HG03175 (cell line): ENCODE results near the gene SEPTIN12.

Experiments
- ATAC-seq: cut with Tn5 transposase; IDR thresholded peaks from one replicate; pipeline ENCODE4 v1.9.1; 2021; ENCODE audit warnings: mild to moderate bottlenecking, moderate library complexity; ENCODE audit not compliant: unreplicated experiment

Gene SEPTIN12

DNA sequence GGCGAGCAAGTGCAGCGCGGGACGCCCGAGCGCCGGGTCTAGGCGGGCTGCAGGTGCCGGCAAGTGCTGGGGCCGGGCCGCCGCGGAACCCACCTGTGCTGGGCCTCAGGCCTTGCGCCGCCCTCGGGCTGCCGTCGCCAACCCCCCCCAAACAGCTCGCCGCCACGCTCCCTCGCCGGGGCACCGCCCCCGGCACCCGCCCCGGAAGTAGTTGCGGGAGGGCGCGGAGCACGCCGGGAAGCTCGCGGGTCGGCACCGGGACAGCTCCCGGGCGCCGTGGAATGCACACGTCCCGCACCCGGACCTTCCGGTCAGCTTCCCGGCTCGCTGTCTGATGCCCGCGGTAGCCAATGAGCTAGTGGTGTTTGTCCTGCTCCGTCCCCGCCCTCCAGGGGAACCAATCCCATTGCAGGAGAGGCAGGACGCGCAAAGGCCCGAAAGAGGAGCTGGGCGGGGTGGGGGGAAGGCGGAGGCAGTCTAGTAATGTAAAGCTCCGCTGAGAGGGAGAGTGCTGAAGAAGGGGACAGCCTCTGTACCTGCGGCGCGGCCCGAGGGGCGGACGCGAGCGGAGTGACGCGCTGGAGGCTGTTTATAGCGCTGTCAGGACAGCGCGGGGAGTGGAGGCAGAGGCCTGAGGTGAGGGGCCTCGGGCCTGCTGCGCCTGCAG lies 53.9 kb downstream of the SEPTIN12 start, which contains the start of the genes ANKS3 and DNAAF8:
Gene ANKS3, minus strand, starts transcription at position 209 of the 667 bp plus-strand sequence. CDS start 4,122 bp downstream, outside the sequence.
Gene DNAAF8, plus strand, starts transcription at position 475 of the 667 bp plus-strand sequence. CDS start 1,978 bp downstream, outside the sequence.
- ATAC-seq = peak; percentile 72

DNA sequence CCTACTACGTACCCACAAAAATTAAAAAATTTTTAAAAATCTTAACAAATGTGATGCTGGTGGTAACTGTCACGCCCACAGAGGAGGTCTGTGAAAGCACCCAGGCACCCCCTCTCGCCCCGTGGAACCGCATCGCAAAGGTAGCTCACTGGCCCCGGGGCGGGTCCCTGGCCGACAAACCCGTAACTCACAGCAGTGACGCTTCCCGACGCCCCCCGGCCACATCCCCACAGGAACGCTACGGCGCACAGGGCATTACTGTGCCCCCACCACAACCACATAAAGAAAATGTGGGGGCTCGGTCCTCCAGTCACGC lies 54.4 kb downstream of the SEPTIN12 start:
- ATAC-seq = no peak

- ATAC-seq = no peak
Observed at GRCh38 chr16:4733211-4733742, 54.9 kb downstream of the SEPTIN12 start.

- ATAC-seq = no peak
Observed at GRCh38 chr16:4729876-4730275, 58.3 kb downstream of the SEPTIN12 start.

DNA sequence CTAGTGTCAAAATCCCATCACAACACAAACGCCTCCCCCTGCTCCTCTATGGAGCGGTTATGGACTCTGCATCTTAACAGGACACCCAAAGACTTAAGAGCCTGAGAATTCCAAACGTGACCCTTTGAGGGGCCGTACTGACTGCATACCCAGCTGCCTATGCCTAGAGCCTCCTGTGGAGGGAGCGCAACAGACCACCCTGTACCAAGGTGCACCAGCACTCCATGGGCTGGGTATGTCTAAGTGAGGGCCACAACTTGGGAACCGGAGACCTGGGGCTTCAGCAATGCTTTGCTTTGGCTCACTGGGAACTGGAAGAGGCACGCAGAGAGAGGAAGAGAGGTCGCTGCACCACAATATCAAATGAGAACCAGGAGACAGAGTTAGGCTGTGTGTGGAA lies 59.5 kb downstream of the SEPTIN12 start:
- no peak for ATAC-seq
